Neural progenitor cell (in vitro differentiated cells): Measurements from ENCODE around the gene CEP19. TPM values are rescaled to one million over a fixed set of nuclear protein-coding genes. Genes with fewer than 3 reads are reported as not detected.

Experiments used
- DNase-seq: peaks from one replicate; pipeline ENCODE4 v3.0.0-alpha.2; 2016; ENCODE audit warnings: low spot score
- H2AFZ ChIP-seq: fragments of 200-600 bp; sonication (generic); replicated peaks from 2 replicates; pipeline ENCODE4 v1.6.1; 2016; ENCODE audit warnings: antibody characterized with exemption
- H3F3A ChIP-seq: fragments of 200-600 bp; sonication (generic); 2 replicates; pipeline ENCODE4 v1.6.1; 2016; ENCODE audit warnings: antibody characterized with exemption, low read depth
- H3K27ac ChIP-seq: fragments of 200-600 bp; sonication (generic); 2 replicates; pipeline ENCODE4 v1.5.1; 2016; ENCODE audit warnings: mild to moderate bottlenecking
- H3K27me3 ChIP-seq: fragments of 200-600 bp; sonication (generic); 2 replicates; pipeline ENCODE4 v1.6.1; 2016; ENCODE audit warnings: mild to moderate bottlenecking, moderate library complexity
- H3K36me3 ChIP-seq: fragments of 200-600 bp; sonication (generic); 2 replicates; pipeline ENCODE4 v1.5.1; 2016
- H3K4me1 ChIP-seq: fragments of 200-600 bp; sonication (generic); 2 replicates; pipeline ENCODE4 v1.6.1; 2016; ENCODE audit warnings: mixed run types
- H3K4me2 ChIP-seq: fragments of 200-600 bp; sonication (generic); 2 replicates; pipeline ENCODE4 v1.6.1; 2016
- H3K4me3 ChIP-seq: fragments of 200-600 bp; sonication (generic); 2 replicates; pipeline ENCODE4 v1.5.1; 2016
- H3K79me2 ChIP-seq: fragments of 200-600 bp; sonication (generic); 2 replicates; pipeline ENCODE4 v1.6.1; 2016; ENCODE audit warnings: low read depth
- H3K9ac ChIP-seq: fragments of 200-600 bp; sonication (generic); 2 replicates; pipeline ENCODE4 v1.6.1; 2016
- H3K9me3 ChIP-seq: fragments of 200-600 bp; sonication (generic); 2 replicates; pipeline ENCODE4 v1.5.1; 2016; ENCODE audit warnings: low read depth
- H4K20me1 ChIP-seq: fragments of 200-600 bp; sonication (generic); 2 replicates; pipeline ENCODE4 v1.6.1; 2016; ENCODE audit warnings: low read depth
- H3K27ac Mint-ChIP-seq: 3 replicates; pipeline ENCODE4 v1.8.0; 2021; ENCODE audit warnings: mixed read lengths
- H3K27me3 Mint-ChIP-seq: 2 replicates; pipeline ENCODE4 v1.8.0; 2022; ENCODE audit warnings: low read depth, mild to moderate bottlenecking, inconsistent platforms, moderate library complexity, mixed read lengths; ENCODE audit not compliant: insufficient read depth
- H3K36me3 Mint-ChIP-seq: 3 replicates; pipeline ENCODE4 v1.8.0; 2021; ENCODE audit warnings: mixed read lengths
- H3K4me1 Mint-ChIP-seq: 3 replicates; pipeline ENCODE4 v1.8.0; 2021; ENCODE audit warnings: mixed read lengths
- H3K4me3 Mint-ChIP-seq: 3 replicates; pipeline ENCODE4 v1.8.0; 2021; ENCODE audit warnings: mild to moderate bottlenecking, moderate library complexity, mixed read lengths
- H3K9me3 Mint-ChIP-seq: 3 replicates; pipeline ENCODE4 v1.8.0; 2020; ENCODE audit warnings: mixed read lengths
- EZH2 ChIP-seq: fragments of 200-600 bp; sonication (generic); IDR thresholded peaks from 2 replicates; pipeline ENCODE4 v1.6.1; 2017; ENCODE audit warnings: antibody characterized with exemption, mild to moderate bottlenecking, moderate library complexity
- EZH2phosphoT487 ChIP-seq: fragments of 200-600 bp; sonication (generic); IDR thresholded peaks from 2 replicates; pipeline ENCODE4 v1.6.1; 2017; ENCODE audit warnings: antibody characterized with exemption
- small RNA-seq: library from RNA; depleted of rRNA; stranded (forward); fragments of <200 nt; gene quantifications from one replicate; pipeline ENCODE3, GENCODE V24; 2015
- total RNA-seq: library from RNA; depleted of rRNA; stranded (reverse); fragments of >200 nt; gene quantifications from 2 replicates; pipeline ENCODE4 v1.2.3, GENCODE V29; 2015; ENCODE audit warnings: low replicate concordance
- TF ChIP-seq, protein P1 (sequence below): fragments of 200-600 bp; sonication (generic); IDR thresholded peaks from 2 replicates; pipeline ENCODE4 v1.5.1; 2017; ENCODE audit warnings: antibody characterized with exemption, mild to moderate bottlenecking

Gene CEP19
- total RNA-seq, 1 donor from 2014 or later: 7.0 TPM

DNA sequence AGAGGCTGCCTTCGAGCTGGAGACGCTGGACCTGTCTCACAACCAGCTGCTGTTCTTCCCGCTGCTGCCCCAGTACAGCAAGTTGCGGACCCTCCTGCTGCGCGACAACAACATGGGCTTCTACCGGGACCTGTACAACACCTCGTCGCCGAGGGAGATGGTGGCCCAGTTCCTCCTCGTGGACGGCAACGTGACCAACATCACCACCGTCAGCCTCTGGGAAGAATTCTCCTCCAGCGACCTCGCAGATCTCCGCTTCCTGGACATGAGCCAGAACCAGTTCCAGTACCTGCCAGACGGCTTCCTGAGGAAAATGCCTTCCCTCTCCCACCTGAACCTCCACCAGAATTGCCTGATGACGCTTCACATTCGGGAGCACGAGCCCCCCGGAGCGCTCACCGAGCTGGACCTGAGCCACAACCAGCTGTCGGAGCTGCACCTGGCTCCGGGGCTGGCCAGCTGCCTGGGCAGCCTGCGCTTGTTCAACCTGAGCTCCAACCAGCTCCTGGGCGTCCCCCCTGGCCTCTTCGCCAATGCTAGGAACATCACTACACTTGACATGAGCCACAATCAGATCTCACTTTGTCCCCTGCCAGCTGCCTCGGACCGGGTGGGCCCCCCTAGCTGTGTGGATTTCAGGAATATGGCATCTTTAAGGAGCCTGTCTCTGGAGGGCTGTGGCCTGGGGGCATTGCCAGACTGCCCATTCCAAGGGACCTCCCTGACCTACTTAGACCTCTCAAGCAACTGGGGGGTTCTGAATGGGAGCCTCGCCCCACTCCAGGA, 51.5 kb downstream of the CEP19 start:
- no peak for DNase-seq
- Mint-ChIP-seq H3K36me3 (no peaks in the 10 kb centered on the region), H3K4me1 (peaks cover 14% of the 10 kb centered on the region), H3K27me3 (peaks cover under 1% of the 10 kb centered on the region), H3K9me3 (no peaks in the 10 kb centered on the region), H3K27ac (no peak overlapping the region), H3K4me3 (no peak overlapping the region)
- TF ChIP-seq, protein P1, sequence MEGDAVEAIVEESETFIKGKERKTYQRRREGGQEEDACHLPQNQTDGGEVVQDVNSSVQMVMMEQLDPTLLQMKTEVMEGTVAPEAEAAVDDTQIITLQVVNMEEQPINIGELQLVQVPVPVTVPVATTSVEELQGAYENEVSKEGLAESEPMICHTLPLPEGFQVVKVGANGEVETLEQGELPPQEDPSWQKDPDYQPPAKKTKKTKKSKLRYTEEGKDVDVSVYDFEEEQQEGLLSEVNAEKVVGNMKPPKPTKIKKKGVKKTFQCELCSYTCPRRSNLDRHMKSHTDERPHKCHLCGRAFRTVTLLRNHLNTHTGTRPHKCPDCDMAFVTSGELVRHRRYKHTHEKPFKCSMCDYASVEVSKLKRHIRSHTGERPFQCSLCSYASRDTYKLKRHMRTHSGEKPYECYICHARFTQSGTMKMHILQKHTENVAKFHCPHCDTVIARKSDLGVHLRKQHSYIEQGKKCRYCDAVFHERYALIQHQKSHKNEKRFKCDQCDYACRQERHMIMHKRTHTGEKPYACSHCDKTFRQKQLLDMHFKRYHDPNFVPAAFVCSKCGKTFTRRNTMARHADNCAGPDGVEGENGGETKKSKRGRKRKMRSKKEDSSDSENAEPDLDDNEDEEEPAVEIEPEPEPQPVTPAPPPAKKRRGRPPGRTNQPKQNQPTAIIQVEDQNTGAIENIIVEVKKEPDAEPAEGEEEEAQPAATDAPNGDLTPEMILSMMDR: no peak
- TF ChIP-seq EZH2phosphoT487 (no peak), EZH2 (no peak)
- H3K27me3 ChIP-seq: no peaks in the 10 kb centered on the region
- no peaks in the 10 kb centered on the region for H3K79me2 ChIP-seq
- peaks cover 9% of the 10 kb centered on the region for H3F3A ChIP-seq
- no peak overlapping the region for H2AFZ ChIP-seq
- H3K4me2 ChIP-seq: no peak overlapping the region
- no peaks in the 10 kb centered on the region for H4K20me1 ChIP-seq
- H3K4me1 ChIP-seq: peaks cover 17% of the 10 kb centered on the region
- no peaks in the 10 kb centered on the region for H3K36me3 ChIP-seq
- no peak overlapping the region for H3K4me3 ChIP-seq
- no peak overlapping the region for H3K27ac ChIP-seq
- H3K9me3 ChIP-seq: no peaks in the 10 kb centered on the region
- no peak overlapping the region for H3K9ac ChIP-seq

DNA sequence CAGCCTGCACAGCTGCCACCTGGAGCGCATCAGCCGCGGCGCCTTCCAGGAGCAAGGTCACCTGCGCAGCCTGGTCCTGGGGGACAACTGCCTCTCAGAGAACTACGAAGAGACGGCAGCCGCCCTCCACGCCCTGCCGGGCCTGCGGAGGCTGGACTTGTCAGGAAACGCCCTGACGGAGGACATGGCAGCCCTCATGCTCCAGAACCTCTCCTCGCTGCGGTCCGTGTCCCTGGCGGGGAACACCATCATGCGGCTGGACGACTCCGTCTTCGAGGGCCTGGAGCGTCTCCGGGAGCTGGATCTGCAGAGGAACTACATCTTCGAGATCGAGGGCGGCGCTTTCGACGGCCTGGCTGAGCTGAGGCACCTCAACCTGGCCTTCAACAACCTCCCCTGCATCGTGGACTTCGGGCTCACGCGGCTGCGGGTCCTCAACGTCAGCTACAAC, 52.1 kb downstream of the CEP19 start:
- TF ChIP-seq EZH2 (no peak), EZH2phosphoT487 (no peak)
- TF ChIP-seq, protein P1: no peak
- no peaks in the 10 kb centered on the region for H3K36me3 ChIP-seq
- Mint-ChIP-seq H3K4me1 (peaks cover 11% of the 10 kb centered on the region), H3K4me3 (no peak overlapping the region), H3K36me3 (no peaks in the 10 kb centered on the region), H3K27me3 (peaks cover 3% of the 10 kb centered on the region), H3K27ac (no peak overlapping the region), H3K9me3 (no peaks in the 10 kb centered on the region)
- H2AFZ ChIP-seq: no peak overlapping the region
- H3K79me2 ChIP-seq: no peaks in the 10 kb centered on the region
- no peak overlapping the region for H3K4me3 ChIP-seq
- H4K20me1 ChIP-seq: no peaks in the 10 kb centered on the region
- H3K4me1 ChIP-seq: peaks cover 12% of the 10 kb centered on the region
- no peak overlapping the region for H3K27ac ChIP-seq
- H3K27me3 ChIP-seq: no peaks in the 10 kb centered on the region
- H3K9ac ChIP-seq: no peak overlapping the region
- H3K9me3 ChIP-seq: no peaks in the 10 kb centered on the region
- no peak overlapping the region for H3K4me2 ChIP-seq
- DNase-seq: no peak
- peaks cover 2% of the 10 kb centered on the region for H3F3A ChIP-seq

Small RNAs within 50 kb of the gene (small RNA-seq; reads per million reads assigned to genes)
- not detected for gene RNU4-89P
- gene RNU6-646P: not detected

Other genes starting within 250 kb of the CEP19 start
- 23.8 and 25.1 TPM in 2 replicates for gene RNF168, start 208.5 kb downstream of the CEP19 start, total RNA-seq
- not detected in 2 replicates for gene SMCO1, start 196.9 kb downstream of the CEP19 start, total RNA-seq
- 9.3 and 9.7 TPM in 2 replicates for gene WDR53, start 143.7 kb downstream of the CEP19 start, total RNA-seq
- 14.4 and 23.1 TPM in 2 replicates for gene FBXO45, start 143.6 kb downstream of the CEP19 start, total RNA-seq
- 0.58 and 1.7 TPM in 2 replicates for gene NRROS, start 72.6 kb downstream of the CEP19 start, total RNA-seq
- gene PIGX, start 127 bp upstream of the CEP19 start, total RNA-seq: 35.5 and 61.4 TPM in 2 replicates
- gene PAK2, start 27.6 kb upstream of the CEP19 start, total RNA-seq: 38.1 and 53.6 TPM in 2 replicates
- gene SENP5, start 155.7 kb upstream of the CEP19 start, total RNA-seq: 42.7 and 46.1 TPM in 2 replicates
- gene NCBP2, start 230.3 kb upstream of the CEP19 start, total RNA-seq: 68.4 and 80.8 TPM in 2 replicates